HG03159 (cell line): Measurements from ENCODE around the gene ACOX2.
A peak's percentile ranks its signal among the peaks of the same experiment; 100 is the strongest.

Source experiments
- ATAC-seq: cut with Tn5 transposase; IDR thresholded peaks from one replicate; pipeline ENCODE4 v1.9.1; 2021; ENCODE audit warnings: mild to moderate bottlenecking, moderate library complexity; ENCODE audit not compliant: unreplicated experiment

The ACOX2 gene

GRCh38 chr3:58474967-58475578 is 61.9 kb downstream of the ACOX2 start:
- no peak for ATAC-seq

- no peak for ATAC-seq
Observed at GRCh38 chr3:58474348-58474911, 62.6 kb downstream of the ACOX2 start.

- ATAC-seq = no peak
Observed at GRCh38 chr3:58473275-58473674, 63.7 kb downstream of the ACOX2 start.

GRCh38 chr3:58471025-58471887 is 65.7 kb downstream of the ACOX2 start:
- ATAC-seq = no peak

- ATAC-seq = no peak
Observed at GRCh38 chr3:58470363-58471024, 66.5 kb downstream of the ACOX2 start.

GRCh38 chr3:58469096-58469495 is 67.9 kb downstream of the ACOX2 start:
- no peak for ATAC-seq

GRCh38 chr3:58466899-58467563 is 70.0 kb downstream of the ACOX2 start:
- ATAC-seq = no peak

- ATAC-seq = no peak
Observed at GRCh38 chr3:58464866-58465265, 72.1 kb downstream of the ACOX2 start.

- no peak for ATAC-seq
Observed at GRCh38 chr3:58463942-58464271, 73.1 kb downstream of the ACOX2 start.

GRCh38 chr3:58463181-58463941 is 73.6 kb downstream of the ACOX2 start:
- peak; percentile 70 for ATAC-seq

- ATAC-seq = no peak
Observed at GRCh38 chr3:58462829-58463180, 74.2 kb downstream of the ACOX2 start.

GRCh38 chr3:58459160-58459559 is 77.8 kb downstream of the ACOX2 start:
- no peak for ATAC-seq
